Measurements from ENCODE around the gene CFAP97D1.

Gene CFAP97D1

DNA sequence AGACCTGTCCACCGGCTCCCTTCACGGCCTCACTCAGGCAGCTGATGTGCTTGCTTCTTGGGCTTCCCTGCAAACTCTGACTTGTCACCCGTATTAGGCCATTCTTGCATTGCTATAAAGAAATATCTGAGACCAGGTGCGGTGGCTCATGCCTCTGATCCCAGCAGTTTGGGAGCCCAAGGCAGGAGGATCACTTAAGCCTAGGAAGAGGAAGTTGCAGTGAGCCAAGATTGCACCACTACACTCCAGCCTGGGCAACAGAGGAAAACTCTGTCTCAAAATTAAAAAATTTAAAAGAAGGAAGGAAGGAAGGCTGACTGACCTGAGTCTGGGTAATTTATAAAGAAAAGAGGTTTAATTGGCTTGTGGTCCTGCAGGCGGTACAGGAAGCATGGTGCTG, 38.6 kb upstream of the CFAP97D1 start:
- H3K4me3 ChIP-seq (ENCODE audit: control insufficient read depth, low read depth, low read length): no peak overlapping the region
- DNase-seq (ENCODE audit: low read depth): no peak
- TF ChIP-seq, protein P1, sequence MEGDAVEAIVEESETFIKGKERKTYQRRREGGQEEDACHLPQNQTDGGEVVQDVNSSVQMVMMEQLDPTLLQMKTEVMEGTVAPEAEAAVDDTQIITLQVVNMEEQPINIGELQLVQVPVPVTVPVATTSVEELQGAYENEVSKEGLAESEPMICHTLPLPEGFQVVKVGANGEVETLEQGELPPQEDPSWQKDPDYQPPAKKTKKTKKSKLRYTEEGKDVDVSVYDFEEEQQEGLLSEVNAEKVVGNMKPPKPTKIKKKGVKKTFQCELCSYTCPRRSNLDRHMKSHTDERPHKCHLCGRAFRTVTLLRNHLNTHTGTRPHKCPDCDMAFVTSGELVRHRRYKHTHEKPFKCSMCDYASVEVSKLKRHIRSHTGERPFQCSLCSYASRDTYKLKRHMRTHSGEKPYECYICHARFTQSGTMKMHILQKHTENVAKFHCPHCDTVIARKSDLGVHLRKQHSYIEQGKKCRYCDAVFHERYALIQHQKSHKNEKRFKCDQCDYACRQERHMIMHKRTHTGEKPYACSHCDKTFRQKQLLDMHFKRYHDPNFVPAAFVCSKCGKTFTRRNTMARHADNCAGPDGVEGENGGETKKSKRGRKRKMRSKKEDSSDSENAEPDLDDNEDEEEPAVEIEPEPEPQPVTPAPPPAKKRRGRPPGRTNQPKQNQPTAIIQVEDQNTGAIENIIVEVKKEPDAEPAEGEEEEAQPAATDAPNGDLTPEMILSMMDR (conservative IDR thresholded peaks at IDR 0.05; ENCODE audit: control insufficient read depth, insufficient read depth, low read depth, low read length): no peak

DNA sequence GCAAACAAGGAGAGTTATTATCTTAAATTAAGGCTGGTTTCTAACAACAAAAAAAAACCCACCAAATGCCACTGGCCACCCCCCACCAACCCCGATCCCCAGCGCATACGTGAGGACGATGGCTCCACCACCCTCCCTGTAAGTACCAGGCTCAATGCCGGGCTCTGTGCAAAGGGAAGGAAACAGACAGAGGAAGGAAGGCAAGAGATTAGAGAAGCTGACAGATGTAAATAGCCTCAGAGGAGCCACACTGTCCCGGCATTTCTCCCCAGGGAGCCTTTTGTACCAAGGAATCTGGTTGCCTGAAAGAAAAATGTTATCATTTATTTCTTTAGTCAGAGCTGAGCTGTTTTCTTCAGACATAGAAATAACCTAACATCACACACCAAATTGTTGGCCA, 34.7 kb upstream of the CFAP97D1 start:
- TF ChIP-seq, protein P1 (conservative IDR thresholded peaks at IDR 0.05; ENCODE audit: control insufficient read depth, insufficient read depth, low read depth, low read length): no peak
- no peak overlapping the region for H3K4me3 ChIP-seq (ENCODE audit: control insufficient read depth, low read depth, low read length)
- no peak for DNase-seq (ENCODE audit: low read depth)

DNA sequence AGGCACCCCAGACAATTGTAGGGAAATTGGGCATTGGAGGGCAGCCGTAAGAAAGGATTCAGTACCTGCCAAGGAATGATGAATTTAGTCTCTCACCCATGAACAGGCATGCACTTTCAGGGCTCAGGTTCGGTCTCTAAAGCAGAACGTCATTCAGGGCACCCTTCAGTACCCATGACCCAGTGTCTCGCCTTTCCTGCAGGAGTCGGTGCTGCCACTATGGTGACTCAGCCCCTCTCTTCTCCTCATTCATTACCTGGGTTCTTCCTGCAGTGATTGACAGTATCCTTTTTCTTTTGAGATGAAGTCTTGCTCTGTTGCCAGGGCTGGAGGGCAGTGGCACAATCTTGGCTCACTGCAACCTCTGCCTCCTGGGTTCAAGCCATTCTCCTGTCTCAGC, 30.1 kb upstream of the CFAP97D1 start:
- H3K4me3 ChIP-seq (ENCODE audit: control insufficient read depth, low read depth, low read length): no peak overlapping the region
- TF ChIP-seq, protein P1 (conservative IDR thresholded peaks at IDR 0.05; ENCODE audit: control insufficient read depth, insufficient read depth, low read depth, low read length): no peak
- DNase-seq (ENCODE audit: low read depth): no peak

DNA sequence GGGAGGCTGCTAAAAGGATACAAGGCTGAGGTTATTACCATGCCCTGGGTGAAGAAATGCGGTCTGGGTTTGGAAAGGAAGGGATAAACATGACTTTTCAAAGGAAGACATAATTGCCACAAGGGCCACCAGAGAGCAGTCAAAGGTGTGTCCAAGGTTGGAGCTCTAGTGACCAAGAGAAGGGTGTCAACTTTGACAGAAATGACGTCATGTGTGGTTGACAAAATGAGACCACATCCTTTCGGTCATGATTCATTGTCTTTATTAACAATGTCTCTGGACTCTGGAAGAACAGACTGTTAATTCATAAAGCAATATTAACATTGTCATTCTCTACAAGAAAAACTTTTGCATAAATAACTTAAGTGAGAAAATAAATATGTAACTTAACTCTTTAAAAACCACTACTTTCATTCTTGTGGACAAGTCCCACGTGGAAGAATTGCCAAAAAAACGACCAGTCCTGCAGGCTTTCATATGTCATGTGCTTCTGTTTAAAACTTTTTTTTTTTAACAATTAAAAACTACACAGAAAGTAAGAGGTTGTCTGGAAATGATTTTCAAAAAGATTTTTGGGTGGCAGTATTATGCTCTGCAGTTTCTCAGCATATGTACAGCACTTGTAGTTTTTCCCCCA, 26.6 kb upstream of the CFAP97D1 start:
- peak; percentile 39 for DNase-seq (ENCODE audit: low read depth)
- TF ChIP-seq, protein P1 (conservative IDR thresholded peaks at IDR 0.05; ENCODE audit: control insufficient read depth, insufficient read depth, low read depth, low read length): no peak
- no peak overlapping the region for H3K4me3 ChIP-seq (ENCODE audit: control insufficient read depth, low read depth, low read length)

DNA sequence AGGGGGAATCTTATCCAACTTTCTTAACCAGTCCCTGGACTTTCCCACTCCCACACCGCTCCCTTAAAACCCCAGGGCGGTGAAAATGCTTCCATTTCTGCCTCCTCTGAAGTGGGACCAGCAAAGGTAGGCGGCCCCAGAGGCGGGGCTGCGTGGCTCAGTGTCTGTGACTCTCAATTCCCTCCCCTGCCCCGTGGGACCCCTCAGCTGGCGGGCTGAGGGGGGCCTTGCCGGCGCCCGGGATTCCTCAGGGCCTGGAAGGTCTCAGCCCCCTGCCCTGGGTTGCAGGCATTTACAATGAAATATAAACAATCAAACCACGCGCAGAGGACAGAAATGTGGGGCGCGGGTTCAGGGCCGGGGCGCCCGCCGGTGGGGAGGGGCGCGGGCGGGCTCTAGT, 25.3 kb upstream of the CFAP97D1 start:
- TF ChIP-seq, protein P1 (conservative IDR thresholded peaks at IDR 0.05; ENCODE audit: control insufficient read depth, insufficient read depth, low read depth, low read length): no peak
- H3K4me3 ChIP-seq (ENCODE audit: control insufficient read depth, low read depth, low read length): no peak overlapping the region
- no peak for DNase-seq (ENCODE audit: low read depth)

DNA sequence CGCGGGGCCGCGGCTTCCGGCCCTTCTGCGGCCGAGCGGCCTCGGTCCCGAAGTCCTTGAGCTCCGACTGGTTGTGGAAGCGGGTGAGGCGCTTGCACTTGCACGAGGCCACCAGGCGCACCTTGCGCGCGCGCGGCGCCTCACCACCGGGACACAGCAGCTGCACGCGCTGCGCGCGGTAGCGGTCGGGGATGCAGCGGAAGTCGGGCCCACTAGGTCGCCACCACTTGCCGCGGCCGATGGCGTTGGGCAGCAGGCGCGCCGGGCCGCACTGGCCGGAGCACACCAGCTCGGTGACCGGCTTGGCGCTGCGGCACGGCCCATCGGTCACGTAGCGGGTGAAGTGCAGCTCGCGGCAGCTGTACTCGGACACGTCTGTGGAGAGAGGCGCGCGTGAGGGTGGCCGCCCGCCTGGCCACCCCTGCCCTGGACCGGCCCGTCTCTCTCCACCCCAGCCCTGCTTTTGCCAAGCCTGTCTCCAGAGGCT, 24.8 kb upstream of the CFAP97D1 start:
- DNase-seq (ENCODE audit: low read depth): no peak
- H3K4me3 ChIP-seq (ENCODE audit: control insufficient read depth, low read depth, low read length): no peak overlapping the region
- TF ChIP-seq, protein P1 (conservative IDR thresholded peaks at IDR 0.05; ENCODE audit: control insufficient read depth, insufficient read depth, low read depth, low read length): no peak
